DND-41 (cell line): Measurements from ENCODE around the gene KCNH3.

Experiments
- ATAC-seq: fragments of 200-7000 bp; cut with Tn5 transposase; 3 replicates; pipeline ENCODE4 v1.9.1; 2021; ENCODE audit warnings: low read depth; ENCODE audit not compliant: insufficient read depth
- DNase-seq: peaks from one replicate; pipeline ENCODE4 v3.0.0-alpha.2; 2020
- H2AFZ ChIP-seq: 2 replicates; pipeline ENCODE4 v1.6.0; 2012; ENCODE audit warnings: low read depth, low read length
- H3K27ac ChIP-seq: 2 replicates; pipeline ENCODE4 v1.5.1; 2012; ENCODE audit warnings: low read length, inconsistent platforms
- H3K27me3 ChIP-seq: fragments of 200-600 bp; sonication (generic); 2 replicates; pipeline ENCODE4 v1.6.0; 2012; ENCODE audit warnings: low read length, mild to moderate bottlenecking, inconsistent platforms; ENCODE audit not compliant: insufficient read depth, poor library complexity
- H3K36me3 ChIP-seq: 2 replicates; pipeline ENCODE4 v1.5.1; 2012; ENCODE audit warnings: low read length, inconsistent platforms; ENCODE audit not compliant: insufficient read depth
- H3K4me1 ChIP-seq: 2 replicates; pipeline ENCODE4 v1.5.1; 2012; ENCODE audit warnings: mild to moderate bottlenecking, low read length; ENCODE audit not compliant: insufficient read depth
- H3K4me2 ChIP-seq: 2 replicates; pipeline ENCODE4 v1.6.0; 2012; ENCODE audit warnings: mild to moderate bottlenecking, moderate library complexity, low read length, inconsistent platforms; ENCODE audit not compliant: insufficient read depth
- H3K4me3 ChIP-seq, 2 experiments: fragments of 200-600 bp in 1 of 2; shearing (Covaris generic) in 1 of 2; 2 replicates each; pipeline ENCODE4 v1.5.1; 2012 to 2016; ENCODE audit warnings: inconsistent platforms in 2 of 2, low read length in 2 of 2, mild to moderate bottlenecking in 2 of 2, low read depth in 1 of 2, moderate library complexity in 1 of 2
- H3K79me2 ChIP-seq: 2 replicates; pipeline ENCODE4 v1.6.0; 2012; ENCODE audit warnings: low read length, inconsistent platforms; ENCODE audit not compliant: insufficient read depth
- H3K9ac ChIP-seq: 2 replicates; pipeline ENCODE4 v1.6.0; 2012; ENCODE audit warnings: low read depth, mild to moderate bottlenecking, inconsistent platforms, low read length, moderate library complexity
- H3K9me3 ChIP-seq: 2 replicates; pipeline ENCODE4 v1.5.1; 2012; ENCODE audit warnings: low read length, moderate library complexity, mild to moderate bottlenecking, inconsistent platforms; ENCODE audit not compliant: insufficient read depth, severe bottlenecking
- H4K20me1 ChIP-seq: 2 replicates; pipeline ENCODE4 v1.6.0; 2012; ENCODE audit warnings: low read length; ENCODE audit not compliant: insufficient read depth
- EZH2 ChIP-seq: IDR thresholded peaks from 3 replicates; pipeline ENCODE4 v1.6.1; 2012; ENCODE audit warnings: borderline replicate concordance, low read depth, mild to moderate bottlenecking, moderate library complexity, low read length, inconsistent platforms; ENCODE audit not compliant: severe bottlenecking
- TF ChIP-seq, protein P1 (sequence below): IDR thresholded peaks from 2 replicates; pipeline ENCODE4 v1.5.1; 2012; ENCODE audit warnings: borderline replicate concordance, low read length, moderate library complexity, mild to moderate bottlenecking; ENCODE audit not compliant: poor library complexity, severe bottlenecking; ENCODE audit errors: extremely low read depth

Gene KCNH3

DNA sequence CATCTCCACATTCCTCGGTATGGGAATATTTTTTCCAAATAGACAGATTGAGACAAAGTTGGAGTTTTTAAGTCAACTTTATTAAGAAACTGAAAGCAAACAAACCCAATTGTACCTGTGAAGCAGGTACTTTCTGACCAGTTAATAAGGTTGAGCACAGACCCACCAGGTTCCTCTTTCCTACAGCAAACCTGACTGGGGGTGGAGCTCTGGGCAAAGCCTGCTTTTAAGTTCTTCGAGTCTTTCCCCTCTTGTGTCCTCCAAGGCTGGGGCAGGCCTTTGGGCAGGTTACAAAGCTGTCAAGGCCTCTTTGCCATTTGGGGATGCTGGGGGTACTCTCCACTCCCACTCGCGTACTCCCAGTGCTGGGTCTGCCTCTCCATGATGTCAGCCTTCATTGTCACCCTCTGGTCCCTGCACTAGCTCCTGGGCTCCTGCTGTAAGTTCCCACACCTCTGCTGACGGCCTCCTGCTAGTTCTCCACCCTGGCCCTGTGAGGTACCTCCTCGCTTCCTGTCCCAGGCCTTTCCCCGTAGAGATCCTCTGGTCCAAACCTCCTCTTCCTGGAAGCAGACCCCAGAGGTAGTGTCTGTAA lies 3.2 kb downstream of the KCNH3 start:
- DNase-seq (no peak), ATAC-seq (no peak)
- H3K27me3 ChIP-seq, result peaks cover 25% of the 10 kb centered on the region

DNA sequence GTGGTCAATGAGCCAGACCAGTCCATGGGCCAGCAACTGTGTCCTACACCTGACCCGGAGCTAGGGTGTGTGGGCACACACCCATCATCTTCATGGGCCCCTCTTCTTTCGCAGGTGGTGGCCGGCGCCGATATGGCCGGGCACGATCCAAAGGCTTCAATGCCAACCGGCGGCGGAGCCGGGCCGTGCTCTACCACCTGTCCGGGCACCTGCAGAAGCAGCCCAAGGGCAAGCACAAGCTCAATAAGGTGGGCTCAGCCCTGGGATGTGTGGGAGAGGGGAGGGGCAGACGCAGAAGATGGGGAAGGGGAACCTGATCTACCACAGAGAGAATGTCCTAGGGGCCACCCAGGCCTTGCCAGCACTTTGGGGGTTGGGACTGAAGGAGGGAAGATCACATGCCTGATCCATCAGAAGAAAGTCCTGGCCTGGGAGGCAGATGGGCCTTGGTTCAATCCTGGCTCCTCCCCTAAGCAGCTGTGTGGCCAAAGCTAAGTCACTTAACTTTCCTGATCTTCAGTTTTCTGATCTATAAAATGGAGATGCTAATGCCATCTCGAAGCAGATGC lies 3.8 kb downstream of the KCNH3 start:
- H3K27me3 ChIP-seq, result peaks cover 21% of the 10 kb centered on the region
- peaks cover 15% of the 10 kb centered on the region for H4K20me1 ChIP-seq
- TF ChIP-seq EZH2, result no peak
- TF ChIP-seq, protein P1, sequence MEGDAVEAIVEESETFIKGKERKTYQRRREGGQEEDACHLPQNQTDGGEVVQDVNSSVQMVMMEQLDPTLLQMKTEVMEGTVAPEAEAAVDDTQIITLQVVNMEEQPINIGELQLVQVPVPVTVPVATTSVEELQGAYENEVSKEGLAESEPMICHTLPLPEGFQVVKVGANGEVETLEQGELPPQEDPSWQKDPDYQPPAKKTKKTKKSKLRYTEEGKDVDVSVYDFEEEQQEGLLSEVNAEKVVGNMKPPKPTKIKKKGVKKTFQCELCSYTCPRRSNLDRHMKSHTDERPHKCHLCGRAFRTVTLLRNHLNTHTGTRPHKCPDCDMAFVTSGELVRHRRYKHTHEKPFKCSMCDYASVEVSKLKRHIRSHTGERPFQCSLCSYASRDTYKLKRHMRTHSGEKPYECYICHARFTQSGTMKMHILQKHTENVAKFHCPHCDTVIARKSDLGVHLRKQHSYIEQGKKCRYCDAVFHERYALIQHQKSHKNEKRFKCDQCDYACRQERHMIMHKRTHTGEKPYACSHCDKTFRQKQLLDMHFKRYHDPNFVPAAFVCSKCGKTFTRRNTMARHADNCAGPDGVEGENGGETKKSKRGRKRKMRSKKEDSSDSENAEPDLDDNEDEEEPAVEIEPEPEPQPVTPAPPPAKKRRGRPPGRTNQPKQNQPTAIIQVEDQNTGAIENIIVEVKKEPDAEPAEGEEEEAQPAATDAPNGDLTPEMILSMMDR, result no peak

More for the DNA sequence above, 3.2 kb downstream of the KCNH3 start:
- Histone ChIP-seq H3K4me3 (no peak overlapping the region), H3K9ac (no peak overlapping the region), H4K20me1 (peaks cover 15% of the 10 kb centered on the region), H3K36me3 (no peaks in the 10 kb centered on the region), H3K27ac (no peak overlapping the region), H3K4me2 (no peak overlapping the region), H3K9me3 (no peaks in the 10 kb centered on the region), H2AFZ (no peak overlapping the region), H3K4me1 (peaks cover 17% of the 10 kb centered on the region), H3K79me2 (no peaks in the 10 kb centered on the region)
- TF ChIP-seq, protein P1, result no peak
- TF ChIP-seq EZH2, result no peak

DNA sequence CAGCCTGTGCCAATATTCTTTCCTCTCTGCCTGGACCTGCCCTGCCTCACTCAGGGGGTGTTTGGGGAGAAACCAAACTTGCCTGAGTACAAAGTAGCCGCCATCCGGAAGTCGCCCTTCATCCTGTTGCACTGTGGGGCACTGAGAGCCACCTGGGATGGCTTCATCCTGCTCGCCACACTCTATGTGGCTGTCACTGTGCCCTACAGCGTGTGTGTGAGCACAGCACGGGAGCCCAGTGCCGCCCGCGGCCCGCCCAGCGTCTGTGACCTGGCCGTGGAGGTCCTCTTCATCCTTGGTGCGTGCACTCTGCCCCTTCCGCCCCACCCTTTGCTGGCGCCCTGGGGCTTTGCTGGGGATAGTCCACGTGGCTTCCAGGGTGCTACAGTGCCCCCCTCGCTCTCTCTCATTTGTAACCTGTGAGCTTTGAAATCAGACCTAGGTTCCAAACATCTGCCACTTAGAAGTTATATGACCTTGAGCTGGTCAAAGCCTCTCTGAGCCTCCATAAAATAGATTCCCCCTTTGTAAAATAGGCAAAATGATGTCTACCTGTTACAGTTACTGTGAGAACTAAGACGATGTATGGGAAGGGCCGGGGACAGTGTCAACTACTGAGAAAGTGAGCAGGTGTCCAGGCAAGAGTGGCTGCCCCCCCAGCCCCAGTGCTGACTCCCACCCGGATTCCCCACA lies 4.5 kb downstream of the KCNH3 start:
- Histone ChIP-seq H4K20me1 (peaks cover 13% of the 10 kb centered on the region), H3K9ac (no peak overlapping the region), H3K27ac (no peak overlapping the region), H3K79me2 (no peaks in the 10 kb centered on the region), H3K9me3 (no peaks in the 10 kb centered on the region), H3K4me1 (peaks cover 13% of the 10 kb centered on the region), H2AFZ (no peak overlapping the region), H3K4me2 (no peak overlapping the region), H3K4me3 (no peak overlapping the region), H3K27me3 (peaks cover 15% of the 10 kb centered on the region), H3K36me3 (no peaks in the 10 kb centered on the region)
- TF ChIP-seq, protein P1, result no peak
- TF ChIP-seq EZH2, result no peak
- ATAC-seq, result no peak
- DNase-seq, result no peak

More for the DNA sequence above, 3.8 kb downstream of the KCNH3 start:
- no peak overlapping the region for H3K9ac ChIP-seq
- DNase-seq, result no peak
- H3K4me2 ChIP-seq, result no peak overlapping the region
- no peak overlapping the region for H2AFZ ChIP-seq
- H3K79me2 ChIP-seq, result no peaks in the 10 kb centered on the region
- no peak for ATAC-seq
- H3K27ac ChIP-seq, result no peak overlapping the region
- H3K4me1 ChIP-seq, result peaks cover 17% of the 10 kb centered on the region
- H3K9me3 ChIP-seq, result no peaks in the 10 kb centered on the region
- no peak overlapping the region for H3K4me3 ChIP-seq
- no peaks in the 10 kb centered on the region for H3K36me3 ChIP-seq
